NCI-H2107 (cell line): ENCODE data around the gene PDIA6.
A peak's percentile ranks its signal among the peaks of the same experiment; 100 is the strongest.

Experiments used
- DNase-seq: peaks from one replicate; lab custom pipeline; 2025; lab: John Stamatoyannopoulos, UW

Gene PDIA6, protein sequence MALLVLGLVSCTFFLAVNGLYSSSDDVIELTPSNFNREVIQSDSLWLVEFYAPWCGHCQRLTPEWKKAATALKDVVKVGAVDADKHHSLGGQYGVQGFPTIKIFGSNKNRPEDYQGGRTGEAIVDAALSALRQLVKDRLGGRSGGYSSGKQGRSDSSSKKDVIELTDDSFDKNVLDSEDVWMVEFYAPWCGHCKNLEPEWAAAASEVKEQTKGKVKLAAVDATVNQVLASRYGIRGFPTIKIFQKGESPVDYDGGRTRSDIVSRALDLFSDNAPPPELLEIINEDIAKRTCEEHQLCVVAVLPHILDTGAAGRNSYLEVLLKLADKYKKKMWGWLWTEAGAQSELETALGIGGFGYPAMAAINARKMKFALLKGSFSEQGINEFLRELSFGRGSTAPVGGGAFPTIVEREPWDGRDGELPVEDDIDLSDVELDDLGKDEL

DNA sequence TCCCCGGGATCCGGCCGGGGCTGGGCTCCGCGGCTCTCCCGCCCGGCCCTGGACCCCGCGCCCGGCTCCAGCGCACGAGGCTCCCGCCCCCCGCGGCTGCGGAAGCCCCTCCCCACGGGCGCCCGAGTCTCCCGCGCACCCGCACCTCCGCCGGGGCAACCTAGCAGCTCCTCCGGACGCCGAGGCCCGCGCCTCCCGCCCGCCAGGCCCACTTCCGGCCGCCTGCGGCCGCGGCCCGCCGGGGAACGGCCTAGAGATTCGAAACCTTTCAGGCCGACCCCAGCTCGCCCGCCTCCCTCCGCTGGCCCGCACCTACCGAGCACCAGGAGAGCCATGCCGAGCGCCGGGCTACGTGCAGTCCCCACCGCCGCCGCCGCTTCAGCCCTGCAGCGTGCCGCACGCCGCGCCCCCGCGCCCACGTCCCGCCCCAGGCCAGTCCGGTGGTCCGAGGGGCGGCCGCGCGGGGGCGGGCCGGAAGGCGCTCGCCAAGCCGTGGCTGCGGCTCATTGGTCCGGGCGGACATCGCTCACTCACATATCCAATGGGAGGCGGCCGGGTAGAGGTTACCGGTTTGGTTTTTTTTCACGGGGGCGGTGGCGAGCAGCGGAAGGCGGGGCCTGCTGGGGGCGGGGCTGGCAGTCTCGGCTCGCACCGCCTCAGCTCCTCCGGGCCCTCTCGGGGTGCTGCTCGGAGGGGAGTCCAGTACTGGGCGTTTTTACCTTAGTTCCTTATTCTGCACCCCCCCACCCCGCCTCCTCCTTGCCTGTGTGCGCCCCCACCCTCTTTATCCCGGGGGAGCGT is at the start of gene PDIA6:
Gene PDIA6 (minus strand): TSS at position 424 of the 801 bp plus-strand sequence. CDS start 89 bp downstream, at position 335.
- DNase-seq, result peak; percentile 86

DNA sequence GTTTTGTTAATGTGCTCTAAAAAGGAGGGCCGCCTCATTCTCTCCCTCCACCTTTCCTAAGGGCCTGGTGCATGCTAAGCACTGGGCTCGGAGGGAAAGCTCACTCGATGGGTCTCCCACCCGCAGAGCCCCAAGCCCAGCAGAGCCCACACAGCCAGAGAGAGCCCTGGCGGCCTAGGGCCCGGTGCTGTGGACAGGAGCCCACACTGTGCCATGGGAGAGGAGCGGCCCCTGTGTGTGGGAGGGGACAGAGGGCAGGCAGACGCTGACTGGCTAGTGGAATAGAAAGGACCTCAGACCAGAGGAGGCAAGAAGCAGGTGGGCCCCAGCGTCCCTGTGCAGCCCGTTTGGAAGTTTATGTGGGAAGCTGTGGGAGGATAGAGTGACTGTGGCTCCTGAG is 49.7 kb upstream of the PDIA6 start:
- DNase-seq, result no peak

DNA sequence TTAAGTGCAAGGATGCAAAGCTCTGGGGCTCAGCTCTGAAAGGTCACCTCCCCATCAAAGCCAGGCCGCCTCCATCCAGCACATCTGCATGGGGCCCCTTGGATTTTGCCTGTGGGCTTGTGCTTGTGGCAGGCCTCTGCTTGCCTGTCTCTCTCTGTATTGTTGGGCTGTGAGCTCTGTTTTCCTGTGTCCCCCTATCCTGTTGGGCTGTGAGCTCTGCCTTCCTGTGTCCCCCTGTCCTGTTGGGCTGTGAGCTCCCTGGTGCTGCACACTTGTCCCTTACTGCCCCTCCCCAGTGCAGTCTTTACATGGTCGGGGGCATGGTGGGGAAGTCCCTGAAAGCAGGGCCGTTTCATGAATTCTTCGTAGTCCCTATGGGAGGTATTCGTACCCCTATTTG is 49.2 kb upstream of the PDIA6 start:
- DNase-seq, result no peak

DNA sequence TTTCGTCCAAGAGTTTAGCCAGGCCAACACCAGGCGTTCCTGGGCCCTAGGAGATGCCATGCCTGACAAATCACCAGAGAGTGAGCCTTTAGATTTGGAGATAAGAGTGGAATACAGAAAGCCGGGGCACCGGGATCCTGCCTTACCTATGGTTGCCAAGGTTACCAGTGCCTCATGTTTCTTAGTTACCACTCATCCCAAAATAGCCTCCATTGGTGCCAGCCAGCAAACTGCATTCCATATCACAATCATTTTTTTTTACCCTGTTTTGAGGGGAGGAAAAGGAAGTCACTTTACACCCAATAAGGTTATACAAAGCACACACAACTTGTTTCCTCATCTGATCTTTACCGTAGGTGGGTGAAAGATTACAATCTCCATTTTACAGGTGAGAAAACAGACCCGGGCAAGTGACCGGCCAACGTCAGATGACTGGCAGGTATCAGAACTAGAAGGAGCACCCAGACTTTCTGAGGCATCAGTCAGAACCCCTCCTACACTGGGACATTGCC is 48.3 kb upstream of the PDIA6 start:
- DNase-seq, result no peak

DNA sequence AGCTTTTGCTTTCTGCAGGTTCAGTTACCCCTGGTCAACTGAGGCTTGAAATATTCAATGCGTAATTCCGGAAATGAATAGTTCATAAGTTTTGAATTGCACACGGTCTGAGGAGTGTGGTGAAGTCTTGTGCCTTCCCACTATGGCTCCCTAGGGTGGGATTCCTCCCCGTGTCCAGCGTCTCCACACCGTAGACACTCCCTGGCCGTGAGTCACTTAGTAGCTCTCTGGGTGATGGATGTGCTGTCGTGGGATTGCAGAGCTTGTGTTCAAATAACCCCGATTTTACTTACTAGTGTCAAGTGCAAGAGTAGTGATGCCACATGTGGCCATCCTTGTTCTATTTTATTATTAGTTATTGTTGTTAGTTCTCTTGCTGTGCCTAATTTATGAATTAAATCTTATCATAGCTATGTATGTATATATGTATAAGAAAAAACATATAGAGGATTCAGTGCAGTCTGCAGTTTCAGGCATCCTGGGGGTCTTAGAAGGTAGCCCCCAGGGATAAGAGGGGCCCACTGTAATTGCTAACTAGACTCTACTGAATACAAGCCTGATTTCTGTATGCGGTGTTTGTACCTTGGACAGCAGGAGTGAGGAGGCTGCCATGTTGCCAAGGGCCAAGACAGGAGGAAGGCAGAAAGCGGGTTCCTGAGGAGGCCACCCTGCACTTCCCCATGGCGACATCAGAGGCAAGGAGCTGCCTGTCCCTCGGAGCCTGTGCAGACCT is 47.7 kb upstream of the PDIA6 start:
- DNase-seq, result no peak

DNA sequence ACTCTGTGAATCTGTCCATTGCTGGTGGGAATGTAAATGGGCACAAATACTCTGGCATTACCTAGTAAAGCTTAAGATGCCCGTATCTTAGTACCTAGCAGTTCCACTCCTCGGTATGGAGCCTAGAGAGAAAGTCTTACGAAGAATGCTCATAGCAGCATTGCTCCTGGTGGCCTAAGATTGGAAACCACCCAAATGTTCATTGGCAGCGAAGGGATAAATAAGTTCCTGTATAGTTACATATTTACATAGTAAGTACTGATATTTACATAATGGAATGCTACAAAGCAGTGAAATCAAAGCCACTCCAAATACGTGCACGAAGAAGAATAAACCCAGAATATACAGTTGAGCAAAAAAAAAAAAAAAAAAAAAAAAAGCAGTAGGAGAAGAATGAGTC is 46.7 kb upstream of the PDIA6 start:
- no peak for DNase-seq

DNA sequence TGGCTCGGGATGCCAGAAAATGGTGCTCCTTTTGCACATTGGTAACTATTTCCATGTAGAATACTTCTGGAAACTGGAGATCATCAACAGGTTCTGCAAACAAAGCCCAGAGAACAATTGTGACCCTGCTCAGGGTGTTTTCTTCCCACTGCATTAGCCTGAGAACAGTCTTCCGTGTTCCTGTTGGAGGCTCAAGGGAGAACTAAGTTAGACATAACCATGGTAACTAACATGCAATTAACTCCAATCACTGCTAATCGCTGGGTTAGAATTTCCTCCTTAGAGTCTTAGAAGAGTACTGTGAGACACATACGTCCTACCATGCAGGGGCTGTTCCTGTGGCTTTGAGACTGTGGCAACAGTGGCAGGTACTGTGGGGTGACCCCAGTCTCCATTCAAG is 36.0 kb upstream of the PDIA6 start:
- DNase-seq, result no peak

DNA sequence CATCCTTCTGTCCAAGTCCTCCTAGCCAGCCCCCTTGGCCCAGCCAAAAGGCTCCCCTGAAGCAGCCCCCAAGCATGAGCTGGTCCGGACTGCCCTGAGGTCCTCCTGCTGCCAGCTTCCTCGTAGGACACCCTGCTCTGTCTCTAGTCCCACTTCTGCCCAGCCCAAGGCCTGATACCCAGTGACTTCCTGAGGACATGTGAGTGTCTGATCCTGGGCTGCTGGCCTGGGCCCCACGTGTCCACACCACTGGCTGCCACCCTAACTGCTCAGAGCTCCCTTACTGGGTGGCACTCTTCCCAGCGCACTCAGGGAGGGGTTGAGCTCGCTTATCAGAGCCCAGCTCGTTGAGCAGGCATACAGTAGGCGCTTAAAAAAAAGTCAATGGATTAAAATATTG is 34.4 kb upstream of the PDIA6 start:
- no peak for DNase-seq

DNA sequence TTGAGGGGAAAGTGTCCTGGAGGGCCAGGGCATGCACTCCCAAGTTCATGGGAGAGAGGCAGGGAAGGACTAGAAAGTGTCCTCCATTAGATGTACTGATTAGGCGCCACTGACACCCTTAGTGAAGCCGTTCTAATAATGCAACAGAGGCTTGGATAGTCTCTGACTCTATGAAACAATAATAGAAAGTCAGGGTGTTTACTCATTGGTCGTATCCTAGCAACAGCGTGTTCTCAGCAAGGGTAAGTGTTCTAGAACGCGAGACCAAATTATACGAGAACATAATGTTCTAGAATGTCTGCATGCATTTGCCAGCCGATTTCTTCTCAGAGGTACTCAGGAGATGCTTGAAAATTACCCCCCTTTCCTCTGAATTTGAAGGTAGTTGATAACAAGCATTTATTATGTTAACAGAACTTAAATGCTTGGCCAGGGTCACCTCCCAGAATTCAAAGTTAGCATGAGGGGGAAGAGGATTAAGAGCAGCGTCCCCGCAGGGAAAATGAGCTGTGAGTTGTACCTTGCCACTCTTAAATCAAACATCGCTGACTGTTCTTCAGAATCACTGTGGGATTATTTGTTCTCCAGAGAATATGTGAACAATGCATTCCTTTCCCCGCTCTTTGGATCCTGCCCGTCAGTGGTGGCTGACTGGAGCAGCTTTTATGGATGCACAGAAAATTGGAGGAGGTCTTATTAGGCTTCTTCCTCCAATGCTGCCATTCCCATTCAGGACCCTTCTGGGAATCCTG is 33.7 kb upstream of the PDIA6 start:
- no peak for DNase-seq

DNA sequence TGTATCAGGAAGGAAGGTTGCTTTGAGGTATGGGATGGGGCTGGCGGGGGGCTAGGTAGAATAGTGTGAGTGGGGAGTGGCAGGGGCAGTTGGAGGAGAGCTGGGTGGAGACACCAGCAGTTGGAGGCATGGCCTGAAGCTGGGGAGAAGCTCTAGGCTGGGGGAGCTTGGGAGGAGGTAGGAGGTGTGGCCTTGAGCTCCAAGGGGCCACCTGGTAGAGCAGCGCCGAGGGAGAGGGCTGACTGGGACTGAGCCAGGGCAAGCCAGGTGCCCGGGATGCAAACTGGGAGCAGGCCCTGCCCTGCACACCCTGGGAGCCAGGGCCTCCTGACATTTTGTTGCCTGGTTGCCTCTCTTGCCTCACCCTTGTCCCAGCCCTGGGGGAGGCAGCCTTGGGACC is 33.1 kb upstream of the PDIA6 start:
- DNase-seq, result no peak

DNA sequence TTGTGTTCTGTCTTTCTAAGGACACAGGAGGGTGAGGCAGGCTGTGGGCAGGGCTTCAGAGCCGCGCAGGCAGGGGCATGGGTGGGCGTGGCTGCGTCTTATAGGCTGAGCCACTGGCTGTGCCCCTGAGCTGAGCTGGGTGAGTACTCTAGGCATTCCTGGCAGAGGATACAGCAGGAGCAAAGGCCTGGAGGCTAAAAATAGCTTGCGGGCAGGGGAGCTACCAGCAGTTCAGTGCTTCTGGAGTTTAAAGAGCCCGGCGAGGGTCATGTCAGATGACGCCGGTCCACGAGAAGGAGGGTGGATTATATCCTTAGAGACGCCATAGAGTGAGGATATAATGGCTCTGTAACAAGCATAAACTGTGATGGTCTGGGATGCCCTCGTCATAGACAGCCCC is 31.5 kb upstream of the PDIA6 start:
- no peak for DNase-seq

DNA sequence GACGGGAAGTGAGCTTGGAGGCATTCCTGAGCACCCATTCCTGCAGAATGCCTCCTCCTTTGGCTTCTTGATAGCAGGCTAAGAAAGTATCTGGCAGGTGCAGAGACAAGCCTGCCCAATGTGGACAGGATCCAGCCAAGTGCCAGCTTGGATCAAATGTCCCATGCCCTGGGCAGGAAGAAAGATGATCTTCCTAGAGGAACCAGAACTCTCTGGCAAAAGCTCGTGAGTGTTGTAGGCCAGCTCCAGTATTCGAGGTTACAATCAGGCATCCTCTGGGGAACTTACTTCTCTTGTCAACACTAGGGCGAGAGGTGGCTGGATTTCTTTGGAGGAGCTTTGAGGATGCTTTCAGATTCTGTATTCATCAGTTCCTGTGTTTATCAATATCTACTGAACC is 29.9 kb upstream of the PDIA6 start:
- DNase-seq, result no peak

DNA sequence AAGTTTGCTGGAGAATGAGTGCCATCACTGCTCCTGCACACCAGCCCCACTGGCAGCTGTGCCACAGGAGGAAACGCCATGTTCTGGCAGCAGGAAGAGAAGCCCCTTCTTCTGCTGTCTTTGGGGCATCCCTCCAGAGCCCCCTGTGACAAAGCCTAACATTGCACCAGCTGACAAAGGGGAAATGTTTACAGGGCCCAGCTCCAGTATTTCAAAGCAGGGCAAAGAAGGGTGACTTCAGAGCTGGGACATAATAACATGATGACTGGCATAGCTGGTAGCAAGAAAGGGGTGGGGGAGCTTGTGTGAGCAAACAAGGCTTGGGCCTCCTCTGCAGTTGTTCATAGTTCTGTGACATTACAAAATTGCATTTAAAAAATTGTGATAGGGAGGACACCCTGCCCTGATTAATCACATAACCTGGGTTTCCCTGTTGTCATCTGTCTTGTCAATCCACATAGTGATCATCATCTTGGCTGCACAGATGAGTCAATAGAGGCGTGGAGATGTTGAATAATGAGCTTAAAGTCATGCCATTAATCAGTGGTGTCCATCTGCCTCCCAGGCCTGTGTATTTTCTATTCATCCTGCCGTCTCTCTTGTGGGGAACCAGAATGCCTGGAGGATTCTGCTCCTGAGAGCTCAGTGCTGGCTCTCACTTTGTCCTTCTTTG is 29.1 kb upstream of the PDIA6 start:
- no peak for DNase-seq

DNA sequence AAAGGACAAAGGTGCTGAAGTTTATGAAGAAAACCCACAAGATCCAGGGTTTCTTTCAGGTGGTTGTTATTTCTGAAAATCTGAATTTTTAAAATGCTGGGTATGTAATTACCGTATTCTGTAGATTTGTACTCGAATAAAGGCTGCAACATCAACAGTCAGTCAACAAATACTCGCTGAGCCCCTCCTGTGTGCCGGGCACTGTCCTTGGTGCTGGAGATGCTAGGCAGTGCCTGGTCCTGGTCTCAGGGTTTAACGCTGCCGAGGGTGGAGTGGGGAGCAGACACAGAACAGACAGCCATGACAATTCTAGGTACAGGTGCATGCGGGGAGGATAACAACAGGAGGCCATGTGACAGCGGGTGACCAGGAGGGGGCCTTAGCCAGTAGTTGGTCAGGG is 27.2 kb upstream of the PDIA6 start:
- DNase-seq, result no peak

DNA sequence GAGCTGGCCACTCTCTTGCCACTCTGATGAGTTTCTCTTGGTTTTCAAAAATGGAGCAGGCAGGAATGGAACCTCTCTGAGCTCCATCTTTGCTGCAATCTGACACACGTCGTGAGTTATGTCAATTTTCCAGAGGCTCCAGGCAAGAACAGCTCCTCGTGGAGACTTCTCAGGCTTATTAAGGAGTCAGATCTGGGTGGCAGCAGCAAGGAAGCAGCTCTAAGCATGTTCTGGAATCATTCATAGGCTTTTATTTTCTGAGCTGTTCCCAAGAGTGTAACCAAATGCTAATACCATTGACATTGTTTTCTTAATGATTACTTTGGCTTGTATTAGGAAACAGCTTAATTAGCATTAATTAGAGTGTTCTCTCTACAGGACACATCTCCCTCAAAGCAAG is 26.1 kb upstream of the PDIA6 start:
- DNase-seq, result no peak

DNA sequence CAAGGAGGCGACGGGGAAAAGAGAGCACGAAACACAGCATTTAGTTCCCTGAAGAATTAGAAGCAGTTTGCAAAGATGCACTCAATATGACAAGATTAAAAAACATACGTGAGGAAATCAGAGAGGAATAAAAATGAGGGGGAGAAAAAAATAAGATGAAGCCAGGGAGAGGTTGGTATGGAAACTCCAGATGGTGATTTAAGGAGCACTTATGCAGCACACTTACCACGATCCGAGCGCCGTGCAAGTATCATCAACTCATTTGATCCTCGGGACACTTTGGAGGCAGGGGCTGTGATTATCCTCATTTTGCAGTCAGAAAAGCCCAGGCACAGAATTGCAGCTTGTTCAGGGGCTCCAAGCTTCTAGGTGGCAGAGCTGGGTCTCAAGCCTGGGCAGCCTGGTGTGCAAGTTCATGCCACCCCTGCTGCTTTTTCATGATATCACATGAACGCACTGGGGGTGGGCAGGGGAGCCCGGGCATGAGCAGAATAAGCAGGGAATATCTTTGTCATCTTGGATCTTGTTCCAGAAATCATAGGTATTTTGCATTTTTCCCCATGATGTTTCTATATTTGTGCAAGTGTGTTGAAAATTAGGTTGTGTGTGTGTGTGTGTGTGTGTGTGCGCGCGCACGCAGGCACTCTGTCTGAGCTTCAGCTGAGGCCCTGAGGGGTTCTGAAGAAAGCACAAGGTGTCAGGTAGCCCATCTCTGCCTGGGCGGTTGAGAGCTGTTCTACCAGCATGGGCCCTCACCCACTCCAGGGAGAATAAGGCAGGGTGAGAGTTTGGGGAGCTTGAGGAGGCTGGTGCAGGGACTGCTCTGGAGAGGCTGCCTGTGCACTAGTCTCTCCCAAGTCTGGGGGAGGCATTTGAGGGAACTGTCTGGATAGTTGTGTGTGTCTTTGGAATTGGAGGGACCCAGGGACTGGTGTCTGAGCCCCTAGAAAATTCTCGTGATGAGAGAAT is 25.0 kb upstream of the PDIA6 start:
- no peak for DNase-seq

DNA sequence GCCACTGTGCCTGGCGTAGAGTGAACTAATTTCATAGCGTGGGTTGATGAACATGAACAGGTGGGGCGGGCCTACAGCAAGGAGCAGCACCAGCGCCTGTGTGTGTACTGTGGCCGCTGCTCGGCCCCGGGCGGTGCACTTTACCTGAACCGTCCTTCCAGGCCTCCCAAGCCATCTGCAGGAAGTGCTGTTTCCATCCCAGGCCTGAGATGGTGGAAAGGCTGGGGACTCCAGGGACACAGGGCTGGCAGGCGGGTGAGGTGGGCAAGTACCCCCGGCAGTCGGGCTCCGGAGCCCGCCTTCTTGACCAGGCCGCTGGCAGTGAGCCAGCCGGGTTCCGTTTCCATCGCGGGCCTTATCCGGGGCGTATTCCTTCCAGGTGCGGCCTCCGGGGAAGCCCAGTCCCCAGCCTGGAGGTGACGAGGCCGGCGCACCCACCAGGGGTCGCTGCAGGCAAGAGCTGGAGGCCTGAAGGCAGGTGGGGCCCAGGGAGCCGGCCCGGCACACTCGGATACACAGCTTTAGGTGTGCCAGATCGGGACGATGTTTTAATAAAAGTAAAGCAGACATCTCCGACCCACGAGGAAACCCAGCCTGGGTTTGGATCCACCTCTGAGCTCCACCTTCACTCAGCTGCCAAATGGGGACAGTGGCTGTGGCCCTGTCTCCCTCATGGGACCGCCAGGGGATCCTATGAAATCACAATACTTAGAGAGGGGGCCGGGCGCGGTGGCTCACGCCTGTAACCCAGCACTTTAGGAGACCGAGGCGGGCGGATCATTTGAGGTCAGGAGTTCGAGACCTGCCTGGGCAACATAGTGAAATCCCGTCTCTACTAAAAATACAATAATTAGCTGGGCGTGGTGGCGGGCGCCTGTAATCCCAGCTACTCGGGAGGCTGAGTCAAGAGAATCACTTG is 22.7 kb upstream of the PDIA6 start:
- DNase-seq, result peak; percentile 49

DNA sequence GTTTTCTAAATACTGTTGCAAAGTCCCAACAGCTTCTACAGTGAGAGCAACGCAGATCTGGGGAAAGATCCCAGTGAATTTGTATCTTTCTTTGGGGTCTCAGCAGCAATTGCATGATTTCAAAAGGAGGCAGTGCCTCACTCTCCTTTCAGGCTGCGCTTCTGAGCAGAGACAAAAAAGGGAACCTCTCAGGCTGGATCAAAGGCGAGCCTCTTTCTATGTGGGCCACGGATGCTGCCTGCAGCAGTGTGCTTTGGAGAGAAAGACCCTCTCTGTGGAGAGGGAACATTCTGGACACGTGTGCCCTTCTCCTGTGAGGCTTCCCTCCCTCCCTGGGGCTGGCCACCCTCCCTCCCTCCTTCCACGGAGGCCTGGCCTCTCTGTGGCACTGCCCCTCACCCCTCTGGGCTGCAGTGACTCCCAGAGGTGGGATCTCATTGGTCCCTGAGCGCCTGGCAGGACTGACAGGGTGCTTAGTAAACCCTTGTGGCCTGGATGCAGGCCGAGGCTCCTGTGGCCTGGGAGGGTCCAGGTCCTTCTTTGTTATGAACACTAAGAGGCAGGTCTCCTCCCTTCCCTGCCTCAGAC is 21.6 kb upstream of the PDIA6 start:
- DNase-seq, result no peak
